Neural progenitor cell (in vitro differentiated cells): ENCODE measurements around the gene NAA25.

Experiments used
- EZH2 ChIP-seq: fragments of 200-600 bp; sonication (generic); IDR thresholded peaks from 2 replicates; pipeline ENCODE4 v1.6.1; 2017; ENCODE audit warnings: antibody characterized with exemption, mild to moderate bottlenecking, moderate library complexity
- TF ChIP-seq, protein P1 (sequence below): fragments of 200-600 bp; sonication (generic); IDR thresholded peaks from 2 replicates; pipeline ENCODE4 v1.5.1; 2017; ENCODE audit warnings: antibody characterized with exemption, mild to moderate bottlenecking

DNA sequence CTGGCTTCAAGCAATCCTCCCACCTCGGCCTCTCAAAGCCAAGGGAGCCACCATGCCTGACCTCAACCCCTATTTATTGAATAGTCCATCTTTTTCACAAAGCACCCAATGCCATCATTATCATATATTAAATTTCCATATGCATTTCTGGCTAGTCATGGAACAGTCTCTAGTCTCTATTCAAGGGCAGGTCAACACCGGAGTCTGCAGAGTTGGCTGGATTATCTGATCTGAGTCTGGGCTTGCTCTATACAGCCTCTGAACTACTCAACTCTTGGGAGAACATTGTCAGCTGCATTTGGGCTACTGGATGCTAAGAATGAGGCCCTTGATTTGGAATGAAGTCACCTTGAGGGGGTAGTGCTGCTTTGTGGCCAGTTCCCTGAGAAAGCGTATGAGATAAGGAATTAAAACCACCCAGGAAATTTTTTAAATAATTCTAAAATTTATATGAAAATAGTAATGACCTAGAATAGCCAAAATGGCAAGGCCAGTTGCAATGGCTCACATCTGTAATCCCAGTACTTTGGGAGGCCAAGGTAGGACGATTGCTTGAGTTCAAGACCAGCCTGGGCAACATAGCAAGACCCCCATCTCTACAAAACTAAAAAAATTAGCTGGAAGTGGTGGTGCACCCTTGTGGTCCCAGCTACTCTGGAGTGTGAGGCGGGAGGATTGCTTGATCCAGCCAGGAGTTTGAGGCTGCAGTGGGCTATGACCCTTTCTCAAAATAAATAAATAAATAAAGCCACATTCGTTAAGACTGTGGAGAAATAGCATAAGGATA lies 6.9 kb upstream of the NAA25 start:
- TF ChIP-seq, protein P1, sequence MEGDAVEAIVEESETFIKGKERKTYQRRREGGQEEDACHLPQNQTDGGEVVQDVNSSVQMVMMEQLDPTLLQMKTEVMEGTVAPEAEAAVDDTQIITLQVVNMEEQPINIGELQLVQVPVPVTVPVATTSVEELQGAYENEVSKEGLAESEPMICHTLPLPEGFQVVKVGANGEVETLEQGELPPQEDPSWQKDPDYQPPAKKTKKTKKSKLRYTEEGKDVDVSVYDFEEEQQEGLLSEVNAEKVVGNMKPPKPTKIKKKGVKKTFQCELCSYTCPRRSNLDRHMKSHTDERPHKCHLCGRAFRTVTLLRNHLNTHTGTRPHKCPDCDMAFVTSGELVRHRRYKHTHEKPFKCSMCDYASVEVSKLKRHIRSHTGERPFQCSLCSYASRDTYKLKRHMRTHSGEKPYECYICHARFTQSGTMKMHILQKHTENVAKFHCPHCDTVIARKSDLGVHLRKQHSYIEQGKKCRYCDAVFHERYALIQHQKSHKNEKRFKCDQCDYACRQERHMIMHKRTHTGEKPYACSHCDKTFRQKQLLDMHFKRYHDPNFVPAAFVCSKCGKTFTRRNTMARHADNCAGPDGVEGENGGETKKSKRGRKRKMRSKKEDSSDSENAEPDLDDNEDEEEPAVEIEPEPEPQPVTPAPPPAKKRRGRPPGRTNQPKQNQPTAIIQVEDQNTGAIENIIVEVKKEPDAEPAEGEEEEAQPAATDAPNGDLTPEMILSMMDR: no peak
- TF ChIP-seq EZH2: no peak
